Fibroblast of skin of scalp (primary cell): Measurements from ENCODE around the gene TLCD1.
"Not testable (repeated sequence)": the region's sequence is repeated elsewhere in the genome, so short reads cannot be mapped to it uniquely, and the experiment has no call there.

Experiments
- DNase-seq: peaks from one replicate; pipeline ENCODE4 v3.0.0-alpha.2; 2013

TLCD1 gene

GRCh38 chr17:28747051-28747691, 21.1 kb upstream of the TLCD1 start:
- no peak for DNase-seq

GRCh38 chr17:28746611-28747050, 20.6 kb upstream of the TLCD1 start:
- DNase-seq: no peak

- no peak for DNase-seq
Measured at GRCh38 chr17:28745786-28746411, 19.9 kb upstream of the TLCD1 start.

- peak; percentile 54 for DNase-seq
Measured at GRCh38 chr17:28744972-28745785, 19.1 kb upstream of the TLCD1 start.

GRCh38 chr17:28744104-28744971, 18.3 kb upstream of the TLCD1 start:
- DNase-seq: peak; percentile 69

- peak; percentile 88 for DNase-seq
Measured at GRCh38 chr17:28743243-28744103, 17.4 kb upstream of the TLCD1 start, which contains the start of gene TRAF4. Gene TRAF4, plus strand, starts transcription at chr17:28744011. Its CDS starts 102 bp downstream, at chr17:28744113.

GRCh38 chr17:28741358-28742349, 15.6 kb upstream of the TLCD1 start:
- no peak for DNase-seq

GRCh38 chr17:28740406-28741357, 14.6 kb upstream of the TLCD1 start:
- DNase-seq: no peak

- DNase-seq: no peak
Measured at GRCh38 chr17:28738680-28739384, 12.8 kb upstream of the TLCD1 start.

GRCh38 chr17:28737770-28738679, 12.0 kb upstream of the TLCD1 start:
- DNase-seq: no peak

- DNase-seq: no peak
Measured at GRCh38 chr17:28737316-28737715, 11.3 kb upstream of the TLCD1 start.

- not testable (repeated sequence) for DNase-seq
Measured at GRCh38 chr17:28735913-28736769, 10.1 kb upstream of the TLCD1 start.

GRCh38 chr17:28735242-28735722, 9.2 kb upstream of the TLCD1 start:
- DNase-seq: no peak

GRCh38 chr17:28734712-28735241, 8.7 kb upstream of the TLCD1 start:
- no peak for DNase-seq

GRCh38 chr17:28733346-28733745, 7.3 kb upstream of the TLCD1 start:
- no peak for DNase-seq

- DNase-seq: no peak
Measured at GRCh38 chr17:28729950-28730330, 3.9 kb upstream of the TLCD1 start.
